Measurements from ENCODE around the gene CDC42EP4. TPM values are rescaled to one million over a fixed set of nuclear protein-coding genes. Genes with fewer than 3 reads are reported as not detected.
"Not testable (repeated sequence)": the region's sequence is repeated elsewhere in the genome, so short reads cannot be mapped to it uniquely, and the experiment has no call there.

Gene CDC42EP4
- total RNA-seq, 1 experiment from 2014 or later: 11.0 TPM

DNA sequence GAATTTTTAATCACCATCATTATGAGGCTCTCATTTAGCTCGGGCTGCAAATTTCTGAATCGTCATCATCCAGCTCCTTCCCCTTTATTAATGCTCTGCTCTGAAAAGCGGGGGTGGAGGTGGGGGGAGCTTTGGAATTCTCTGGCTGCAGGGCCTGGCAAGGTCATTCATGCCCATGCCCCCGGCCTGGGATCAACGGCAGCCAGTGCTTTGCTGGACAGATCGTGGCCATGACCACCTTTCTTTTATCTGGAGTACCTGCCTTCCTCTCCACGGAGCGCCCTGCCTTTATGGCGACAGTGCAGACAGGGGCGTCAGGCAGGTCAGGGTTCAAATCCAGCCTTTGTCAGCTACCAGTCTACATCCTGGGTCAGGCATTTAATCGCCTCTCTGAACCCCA lies 45.0 kb downstream of the CDC42EP4 start:
- Mint-ChIP-seq H3K4me3 (ENCODE audit: unreplicated experiment) (no peak overlapping the region), H3K27ac (ENCODE audit: low read depth, unreplicated experiment) (no peak overlapping the region), H3K36me3 (ENCODE audit: insufficient read depth, unreplicated experiment) (no peaks in the 10 kb centered on the region), H3K4me1 (ENCODE audit: insufficient read depth, unreplicated experiment) (no peaks in the 10 kb centered on the region), H3K9me3 (ENCODE audit: unreplicated experiment) (no peaks in the 10 kb centered on the region), H3K27me3 (ENCODE audit: insufficient read depth, unreplicated experiment) (no peaks in the 10 kb centered on the region)
- no TSS peak for BruUV-seq (replicated peaks)
- ChIA-PET CTCF (interaction anchor here (0.6 to 2.4 kb wide), 4 partner anchors 11 to 103 kb away, joined by 3 to 16 read pairs (median 4); no protein-coding TSS in a partner anchor), POLR2A (interaction anchor here (0.6 to 1.6 kb wide), 3 partner anchors 12 to 89 kb away, joined by 3 read pairs; no protein-coding TSS in a partner anchor)
- no peak for TF ChIP-seq CTCF (IDR thresholded peaks at IDR 0.05; ENCODE audit: unreplicated experiment)
- intact Hi-C loops (cut with micrococcal nuclease): no loop called here
- DNase-seq (ENCODE audit: unreplicated experiment): no peak

GRCh38 chr17:73265646-73266640 lies 45.9 kb downstream of the CDC42EP4 start:
- BruUV-seq (replicated peaks): no TSS peak
- no peak for TF ChIP-seq CTCF (IDR thresholded peaks at IDR 0.05; ENCODE audit: unreplicated experiment)
- H3K36me3 Mint-ChIP-seq (ENCODE audit: insufficient read depth, unreplicated experiment): no peaks in the 10 kb centered on the region
- H3K27me3 Mint-ChIP-seq (ENCODE audit: insufficient read depth, unreplicated experiment): no peaks in the 10 kb centered on the region
- ChIA-PET POLR2A (interaction anchor here (1.2 kb wide), 1 partner anchor 13 kb away, joined by 3 read pairs; no protein-coding TSS in a partner anchor), CTCF (interaction anchor here (1.0 to 2.4 kb wide), 3 partner anchors 10 to 104 kb away, joined by 3 to 16 read pairs (median 4); no protein-coding TSS in a partner anchor)
- H3K4me1 Mint-ChIP-seq (ENCODE audit: insufficient read depth, unreplicated experiment): no peaks in the 10 kb centered on the region
- DNase-seq (ENCODE audit: unreplicated experiment): no peak
- H3K9me3 Mint-ChIP-seq (ENCODE audit: unreplicated experiment): no peaks in the 10 kb centered on the region
- no peak overlapping the region for H3K4me3 Mint-ChIP-seq (ENCODE audit: unreplicated experiment)
- no peak overlapping the region for H3K27ac Mint-ChIP-seq (ENCODE audit: low read depth, unreplicated experiment)
- intact Hi-C loops (cut with micrococcal nuclease): no loop called here

DNA sequence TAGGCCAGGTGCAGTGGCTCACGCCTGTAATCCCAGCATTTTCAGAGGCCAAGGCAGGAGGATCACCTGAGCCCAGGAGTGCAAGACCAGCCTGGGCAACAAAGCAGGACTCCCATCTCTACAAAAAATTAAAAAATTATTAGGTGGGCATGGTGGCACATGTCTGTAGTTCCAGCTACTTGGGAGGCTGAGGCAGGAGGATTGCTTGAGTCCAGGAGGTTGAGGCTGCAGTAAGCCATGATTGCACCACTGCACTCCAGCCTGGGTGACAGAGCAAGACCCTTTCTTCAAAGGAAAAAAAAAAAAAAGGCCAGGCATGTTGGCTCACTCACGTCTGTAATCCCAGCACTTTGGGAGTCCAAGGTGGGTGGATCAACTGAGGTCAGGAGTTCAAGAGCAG lies 47.4 kb downstream of the CDC42EP4 start:
- H3K27me3 Mint-ChIP-seq (ENCODE audit: insufficient read depth, unreplicated experiment); DNase-seq (ENCODE audit: unreplicated experiment); BruUV-seq (replicated peaks); H3K27ac Mint-ChIP-seq (ENCODE audit: low read depth, unreplicated experiment); H3K4me3 Mint-ChIP-seq (ENCODE audit: unreplicated experiment); CTCF ChIA-PET; H3K9me3 Mint-ChIP-seq (ENCODE audit: unreplicated experiment); H3K4me1 Mint-ChIP-seq (ENCODE audit: insufficient read depth, unreplicated experiment); POLR2A ChIA-PET; intact Hi-C loops (cut with micrococcal nuclease); H3K36me3 Mint-ChIP-seq (ENCODE audit: insufficient read depth, unreplicated experiment): not testable (repeated sequence)

DNA sequence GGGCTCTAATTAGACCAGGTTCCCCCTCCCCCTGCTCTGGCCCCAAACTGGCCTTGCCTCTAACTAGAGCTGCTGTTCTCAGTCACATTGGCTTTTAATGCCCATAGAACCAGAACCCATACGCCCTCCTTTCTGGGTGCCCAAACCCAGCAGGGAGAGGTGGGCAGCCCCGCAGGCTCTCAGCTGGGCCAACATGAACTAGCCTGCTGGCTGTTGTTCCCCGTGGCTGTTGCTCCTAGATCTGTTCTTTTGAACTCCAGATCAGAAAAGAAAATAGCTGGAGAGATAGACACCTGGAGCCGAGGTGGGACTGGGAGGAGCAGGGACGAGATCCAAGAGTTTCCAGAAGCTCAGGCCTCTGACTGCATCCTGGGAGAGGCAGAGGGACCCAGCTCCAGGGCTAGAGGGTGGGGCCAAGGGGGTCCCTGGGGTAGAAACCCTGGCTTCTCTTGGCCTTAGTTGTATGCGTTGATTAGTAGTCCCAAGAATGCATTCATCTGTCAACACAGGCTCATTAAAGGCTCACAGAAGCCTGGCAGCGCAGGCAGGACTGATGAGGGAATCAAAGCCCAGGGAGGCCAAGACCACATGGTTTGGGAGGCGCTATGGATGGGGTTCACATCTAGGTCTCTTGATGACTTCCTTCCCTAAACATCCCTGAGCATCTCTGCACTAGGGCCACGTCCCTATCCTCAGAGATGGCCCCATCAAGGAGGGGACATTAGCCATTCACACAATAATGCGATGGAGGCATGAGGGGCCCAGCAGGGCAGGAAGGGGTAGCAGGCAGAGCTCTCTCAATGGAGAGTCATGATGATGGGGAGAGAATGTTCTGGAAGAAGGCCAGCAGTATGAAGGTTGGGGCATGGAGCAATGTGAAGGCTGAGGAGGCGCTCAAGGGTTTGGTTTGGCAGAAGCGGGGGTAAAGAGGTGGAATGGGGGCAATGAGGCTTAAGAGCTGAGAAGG lies 48.8 kb downstream of the CDC42EP4 start:
- Mint-ChIP-seq H3K36me3 (ENCODE audit: insufficient read depth, unreplicated experiment) (no peaks in the 10 kb centered on the region), H3K4me3 (ENCODE audit: unreplicated experiment) (no peak overlapping the region), H3K27ac (ENCODE audit: low read depth, unreplicated experiment) (no peak overlapping the region), H3K9me3 (ENCODE audit: unreplicated experiment) (no peaks in the 10 kb centered on the region), H3K27me3 (ENCODE audit: insufficient read depth, unreplicated experiment) (no peaks in the 10 kb centered on the region), H3K4me1 (ENCODE audit: insufficient read depth, unreplicated experiment) (no peaks in the 10 kb centered on the region)
- no TSS peak for BruUV-seq (replicated peaks)
- ChIA-PET POLR2A (interaction anchor here (0.6 kb wide), 1 partner anchor 1327 kb away, joined by 3 read pairs; no protein-coding TSS in a partner anchor), CTCF (interaction anchor here (0.6 to 4.5 kb wide), 2 partner anchors 107 to 943 kb away, joined by 4 to 22 read pairs; no protein-coding TSS in a partner anchor)
- DNase-seq (ENCODE audit: unreplicated experiment): no peak
- intact Hi-C loops (cut with micrococcal nuclease): no loop called here
- TF ChIP-seq CTCF (IDR thresholded peaks at IDR 0.05; ENCODE audit: unreplicated experiment): no peak

Measured in MCF 10A (cell line).